PC-3 (cell line): ENCODE results near the gene PRSS38.

Experiments used
- CTCF ChIP-seq: fragments of 300-600 bp; sonication (generic); conservative IDR thresholded peaks from 2 replicates; pipeline ENCODE4 v1.5.1; 2017; ENCODE audit warnings: antibody characterized with exemption, low read depth, mild to moderate bottlenecking, low read length
- EZH2 ChIP-seq: fragments of 300-600 bp; sonication (generic); IDR thresholded peaks from one replicate; pipeline ENCODE4 v1.6.1; 2017; ENCODE audit warnings: antibody characterized with exemption, mild to moderate bottlenecking, low read length; ENCODE audit not compliant: unreplicated experiment
- EZH2phosphoT487 ChIP-seq: fragments of 300-600 bp; sonication (generic); IDR thresholded peaks from 2 replicates; pipeline ENCODE4 v1.6.1; 2018; ENCODE audit warnings: mild to moderate bottlenecking, antibody characterized with exemption, low read length, borderline replicate concordance

GRCh38 chr1:227788271-227789083 is 27.0 kb upstream of the PRSS38 start:
- TF ChIP-seq CTCF = no peak
- TF ChIP-seq EZH2 = no peak
- no peak for TF ChIP-seq EZH2phosphoT487
